ENCODE data around the gene CXCL6. TPM values are rescaled to one million over a fixed set of nuclear protein-coding genes. Genes with fewer than 3 reads are reported as not detected.

Gene CXCL6
- total and polyA plus RNA-seq, 8 donors, result 0.65 to 65.6 (median 2.1) TPM

- Histone ChIP-seq H3K36me3 (no peaks in the 10 kb centered on the region), H3K27ac (peak overlapping the region in 1 of 4 donors; percentile 78), H3K9me3 (no peaks in the 10 kb centered on the region), H3K4me1 (no peaks in the 10 kb centered on the region), H3K4me3 (peak overlapping the region in 1 of 4 donors; percentile 68), H3K27me3 (no peaks in the 10 kb centered on the region)
- no peak for TF ChIP-seq CTCF (IDR thresholded peaks at IDR 0.05)
- FAIRE-seq (no peak), ATAC-seq (no peak), DNase-seq (no peak)
- intact Hi-C loops (cut with DNase I), result no loop called here
- 69 to 77% methylated on average over 6 of the region's 6 CpGs for whole genome bisulfite sequencing, 2 donors
These were observed 35.2 kb downstream of the CXCL6 start for GRCh38 chr4:73871511-73872310.

- H3K4me1 ChIP-seq, result no peaks in the 10 kb centered on the region
- H3K36me3 ChIP-seq, result no peaks in the 10 kb centered on the region
- no peak for DNase-seq
- no peak for ATAC-seq
- peak overlapping the region in 1 of 4 donors; percentile 13 for H3K27ac ChIP-seq
- intact Hi-C loops (cut with DNase I), result no loop called here
- H3K9me3 ChIP-seq, result no peaks in the 10 kb centered on the region
- H3K4me3 ChIP-seq, result no peak overlapping the region
- no peak for FAIRE-seq
- TF ChIP-seq CTCF (IDR thresholded peaks at IDR 0.05), result no peak
- no peaks in the 10 kb centered on the region for H3K27me3 ChIP-seq
- WGBS, 2 donors, result 76 to 79% methylated on average over 2 of the region's 2 CpGs
These were observed 36.0 kb downstream of the CXCL6 start for GRCh38 chr4:73872316-73873108.

- WGBS, 2 donors, result 78 to 91% methylated on average over 2 of the region's 2 CpGs
- H3K36me3 ChIP-seq, result no peaks in the 10 kb centered on the region
- no peak overlapping the region for H3K4me3 ChIP-seq
- no peaks in the 10 kb centered on the region for H3K27me3 ChIP-seq
- DNase-seq (no peak), ATAC-seq (no peak), FAIRE-seq (no peak)
- intact Hi-C loops (cut with DNase I), result no loop called here
- no peak for TF ChIP-seq CTCF (IDR thresholded peaks at IDR 0.05)
- no peaks in the 10 kb centered on the region for H3K4me1 ChIP-seq
- no peaks in the 10 kb centered on the region for H3K9me3 ChIP-seq
- no peak overlapping the region for H3K27ac ChIP-seq
These were observed 37.9 kb downstream of the CXCL6 start for GRCh38 chr4:73874386-73874785.

DNA sequence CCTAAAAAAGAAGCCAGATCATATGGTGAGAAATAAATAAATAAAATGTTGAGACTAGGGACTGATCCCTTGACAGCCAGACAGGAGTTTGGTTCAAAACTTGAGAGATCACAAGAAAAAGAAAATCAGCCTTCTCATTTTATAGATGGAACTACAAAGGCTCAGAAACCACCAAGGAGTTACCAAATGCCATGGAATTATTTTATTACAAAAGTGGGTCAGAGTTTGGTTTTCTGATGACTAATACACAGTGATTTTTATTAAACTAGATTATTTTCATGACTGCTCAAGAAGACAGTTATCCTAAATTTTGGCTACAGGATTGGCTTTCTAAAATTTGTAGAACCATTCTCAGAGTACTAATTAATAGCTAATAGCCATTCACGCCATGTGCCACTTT lies 38.9 kb downstream of the CXCL6 start:
- no peak for TF ChIP-seq CTCF (IDR thresholded peaks at IDR 0.05)
- FAIRE-seq (no peak), DNase-seq (no peak), ATAC-seq (no peak)
- H3K9me3 ChIP-seq, result no peaks in the 10 kb centered on the region
- 87 to 88% methylated on average over 1 of the region's 1 CpG for WGBS, 2 donors
- H3K27me3 ChIP-seq, result no peaks in the 10 kb centered on the region
- H3K36me3 ChIP-seq, result no peaks in the 10 kb centered on the region
- no peaks in the 10 kb centered on the region for H3K4me1 ChIP-seq
- H3K27ac ChIP-seq, result no peak overlapping the region
- H3K4me3 ChIP-seq, result no peak overlapping the region
- intact Hi-C loops (cut with DNase I), result no loop called here
